Caco-2 (cell line): Measurements from ENCODE around the gene QSOX2. TPM values are rescaled to one million over a fixed set of nuclear protein-coding genes. Genes with fewer than 3 reads are reported as not detected.

Source experiments
- BruUV-seq: library from RNA; stranded (reverse); fragments of 400-500 nt; replicated peaks from 2 replicates; lab custom pipeline; 2021; lab: Mats Ljungman, UMichigan
- CTCF ChIA-PET: fragments of 300-600 bp; sonication (Branson Sonifier 250); formaldehyde crosslinking; loops from one replicate; lab custom pipeline; 2022; ENCODE audit warnings: antibody characterized with exemption; lab: Charles Lee
- POLR2A ChIA-PET: fragments of 300-600 bp; sonication (Branson Sonifier 250); formaldehyde crosslinking; loops from one replicate; lab custom pipeline; 2022; ENCODE audit warnings: antibody characterized with exemption; lab: Charles Lee
- DNase-seq, 2 experiments: peaks; one replicate each; pipeline versions ENCODE4 v3.0.0 to v3.0.0-alpha.2; 2020 to 2022
- H3K27me3 ChIP-seq: replicated peaks from 2 replicates; pipeline ENCODE4 v1.6.0; 2011; ENCODE audit warnings: low read length; ENCODE audit not compliant: control insufficient read depth, insufficient read depth
- H3K36me3 ChIP-seq: 2 replicates; pipeline ENCODE4 v1.5.1; 2011; ENCODE audit warnings: low read length; ENCODE audit not compliant: control insufficient read depth, insufficient read depth
- H3K4me1 ChIP-seq: fragments of 250-450 bp; sonication (Bioruptor Pico); 2 replicates; pipeline ENCODE4 v1.5.1; 2020; ENCODE audit warnings: mild to moderate bottlenecking
- H3K4me3 ChIP-seq: 2 replicates; pipeline ENCODE4 v1.5.1; 2011; ENCODE audit warnings: low read depth, mild to moderate bottlenecking, control low read depth, low read length
- H3K9me3 ChIP-seq: fragments of 250-450 bp; sonication (Bioruptor Pico); 2 replicates; pipeline ENCODE4 v1.5.1; 2020; ENCODE audit warnings: mild to moderate bottlenecking, moderate library complexity
- H3K27ac Mint-ChIP-seq: one replicate; pipeline ENCODE4 v1.8.0; 2022; ENCODE audit warnings: mixed read lengths; ENCODE audit not compliant: unreplicated experiment
- H3K27me3 Mint-ChIP-seq: one replicate; pipeline ENCODE4 v1.8.0; 2022; ENCODE audit warnings: mixed read lengths; ENCODE audit not compliant: insufficient read depth, unreplicated experiment
- H3K36me3 Mint-ChIP-seq: one replicate; pipeline ENCODE4 v1.8.0; 2022; ENCODE audit warnings: mild to moderate bottlenecking, mixed read lengths; ENCODE audit not compliant: insufficient read depth, unreplicated experiment
- H3K4me1 Mint-ChIP-seq: one replicate; pipeline ENCODE4 v1.8.0; 2022; ENCODE audit warnings: low read depth, mixed read lengths; ENCODE audit not compliant: unreplicated experiment
- H3K4me3 Mint-ChIP-seq: one replicate; pipeline ENCODE4 v1.8.0; 2022; ENCODE audit warnings: mild to moderate bottlenecking, moderate library complexity, mixed read lengths; ENCODE audit not compliant: unreplicated experiment
- H3K9me3 Mint-ChIP-seq: one replicate; pipeline ENCODE4 v1.8.0; 2022; ENCODE audit warnings: mixed read lengths; ENCODE audit not compliant: unreplicated experiment
- CTCF ChIP-seq, 2 experiments: fragments of 200-600 bp in 1 of 2; IDR thresholded peaks; 1 replicate in 1 of 2; 2 replicates in 1 of 2; pipeline versions ENCODE4 v1.5.1 to v1.8.0; 2011 to 2022; ENCODE audit warnings: antibody characterized with exemption in 1 of 2, control low read depth in 1 of 2, inconsistent platforms in 1 of 2, low read depth in 1 of 2, low read length in 1 of 2, mild to moderate bottlenecking in 1 of 2, moderate library complexity in 1 of 2; ENCODE audit not compliant: insufficient read depth in 1 of 2, severe bottlenecking in 1 of 2, unreplicated experiment in 1 of 2
- intact Hi-C: fragments of 100-400 bp; cut with micrococcal nuclease; formaldehyde crosslinking; loops from one replicate; pipeline ENCODE4 v1.10.0; 2022; ENCODE audit not compliant: unreplicated experiment
- total RNA-seq: library from RNA; stranded (reverse); gene quantifications from 2 replicates; pipeline ENCODE4 v1.2.3, GENCODE V29; 2022

The QSOX2 gene
- total RNA-seq, 1 experiment from 2014 or later: 29.6 TPM

- H3K4me3 ChIP-seq: no peak overlapping the region
- no peaks in the 10 kb centered on the region for H3K27me3 ChIP-seq
Observed at GRCh38 chr9:136265561-136266355, 20.1 kb upstream of the QSOX2 start.

GRCh38 chr9:136264441-136265405, 19.1 kb upstream of the QSOX2 start:
- intact Hi-C loops: no loop called here
- Mint-ChIP-seq H3K4me1 (no peaks in the 10 kb centered on the region), H3K36me3 (peaks cover 7% of the 10 kb centered on the region), H3K27me3 (peaks cover 1% of the 10 kb centered on the region), H3K27ac (no peak overlapping the region), H3K9me3 (peaks cover 5% of the 10 kb centered on the region), H3K4me3 (no peak overlapping the region)
- POLR2A ChIA-PET: no interaction called here
- peaks cover 7% of the 10 kb centered on the region; the same call in 1 of the 2 replicates for H3K4me1 ChIP-seq
- H3K27me3 ChIP-seq: no peaks in the 10 kb centered on the region
- no peak for DNase-seq
- TF ChIP-seq CTCF (IDR thresholded peaks at IDR 0.05; ENCODE audit: insufficient read depth in 1 of 2, low read depth in 1 of 2, low read length in 1 of 2, severe bottlenecking in 1 of 2, unreplicated experiment in 1 of 2): no peak
- no peaks in the 10 kb centered on the region for H3K36me3 ChIP-seq
- no TSS peak for BruUV-seq
- CTCF ChIA-PET: no interaction called here
- no peak overlapping the region for H3K4me3 ChIP-seq
- no peaks in the 10 kb centered on the region for H3K9me3 ChIP-seq

More at GRCh38 chr9:136265561-136266355, 20.1 kb upstream of the QSOX2 start:
- BruUV-seq: no TSS peak
- no peak overlapping the region for H3K27ac Mint-ChIP-seq
- H3K4me3 Mint-ChIP-seq: no peak overlapping the region
- POLR2A ChIA-PET: no interaction called here
- peaks cover 4% of the 10 kb centered on the region for H3K27me3 Mint-ChIP-seq
- no peak for TF ChIP-seq CTCF (IDR thresholded peaks at IDR 0.05; ENCODE audit: insufficient read depth in 1 of 2, low read depth in 1 of 2, low read length in 1 of 2, severe bottlenecking in 1 of 2, unreplicated experiment in 1 of 2)
- no peaks in the 10 kb centered on the region for H3K36me3 ChIP-seq
- H3K4me1 ChIP-seq: peaks cover 7% of the 10 kb centered on the region; the same call in 1 of the 2 replicates
- no peak for DNase-seq
- H3K4me1 Mint-ChIP-seq: no peaks in the 10 kb centered on the region
- intact Hi-C loops: no loop called here
- H3K9me3 ChIP-seq: no peaks in the 10 kb centered on the region
- CTCF ChIA-PET: no interaction called here
- peaks cover 7% of the 10 kb centered on the region for H3K36me3 Mint-ChIP-seq
- H3K9me3 Mint-ChIP-seq: peaks cover 11% of the 10 kb centered on the region

GRCh38 chr9:136264031-136264430, 18.4 kb upstream of the QSOX2 start:
- ChIA-PET POLR2A (no interaction called here), CTCF (no interaction called here)
- Mint-ChIP-seq H3K4me3 (no peak overlapping the region), H3K27me3 (no peaks in the 10 kb centered on the region), H3K4me1 (no peaks in the 10 kb centered on the region), H3K9me3 (no peaks in the 10 kb centered on the region), H3K36me3 (peaks cover 7% of the 10 kb centered on the region), H3K27ac (no peak overlapping the region)
- no peak for TF ChIP-seq CTCF (IDR thresholded peaks at IDR 0.05; ENCODE audit: insufficient read depth in 1 of 2, low read depth in 1 of 2, low read length in 1 of 2, severe bottlenecking in 1 of 2, unreplicated experiment in 1 of 2)
- Histone ChIP-seq H3K27me3 (no peaks in the 10 kb centered on the region), H3K9me3 (no peaks in the 10 kb centered on the region), H3K4me3 (no peak overlapping the region), H3K36me3 (no peaks in the 10 kb centered on the region), H3K4me1 (peaks cover 7% of the 10 kb centered on the region; the same call in 1 of the 2 replicates)
- no TSS peak for BruUV-seq
- no peak for DNase-seq
- intact Hi-C loops: no loop called here
